HepG2 (cell line): ENCODE data around the gene DPF1. TPM values are rescaled to one million over a fixed set of nuclear protein-coding genes. Genes with fewer than 3 reads are reported as not detected.
A peak's percentile ranks its signal among the peaks of the same experiment; 100 is the strongest.

Experiments used
- ASH2L ChIP-seq: fragments of 300-600, 200-600 bp; sonication (generic); IDR thresholded peaks from 2 replicates; pipeline ENCODE4 v1.7.0; 2017; ENCODE audit warnings: low read depth, mild to moderate bottlenecking, moderate library complexity, mixed read lengths, low read length; ENCODE audit not compliant: insufficient read length
- CEBPG ChIP-seq: IDR thresholded peaks from 2 replicates; pipeline ENCODE4 v1.6.1; 2016
- CHCHD3 ChIP-seq: sonication (generic); formaldehyde crosslinking; IDR thresholded peaks from 2 replicates; pipeline ENCODE4 v1.8.0; 2022; ENCODE audit warnings: mild to moderate bottlenecking, missing genetic modification reagents, moderate library complexity
- E2F2 ChIP-seq: sonication (generic); formaldehyde crosslinking; IDR thresholded peaks from 2 replicates; pipeline ENCODE4 v1.4.0; 2020; ENCODE audit warnings: missing genetic modification reagents, borderline replicate concordance
- KDM3A ChIP-seq: IDR thresholded peaks from 2 replicates; pipeline ENCODE4 v1.6.1; 2018; ENCODE audit warnings: low read depth, missing compliant biosample characterization
- MBNL3 ChIP-seq: fragments of 250-450 bp; sonication (Bioruptor Pico); conservative IDR thresholded peaks from 2 replicates; pipeline ENCODE4 v1.8.0; 2022; ENCODE audit warnings: mild to moderate bottlenecking, inconsistent platforms
- RELA ChIP-seq: sonication (generic); formaldehyde crosslinking; IDR thresholded peaks from 2 replicates; pipeline ENCODE4 v1.4.0; 2020; ENCODE audit warnings: missing genetic modification reagents
- SNAPC2 ChIP-seq: sonication (generic); formaldehyde crosslinking; IDR thresholded peaks from 2 replicates; pipeline ENCODE4 v1.8.1; 2022; ENCODE audit warnings: mild to moderate bottlenecking, missing genetic modification reagents
- SPEN ChIP-seq: sonication (generic); formaldehyde crosslinking; IDR thresholded peaks from 2 replicates; pipeline ENCODE4 v1.5.1; 2020; ENCODE audit warnings: low read depth, mild to moderate bottlenecking, missing genetic modification reagents
- STAT5B ChIP-seq: sonication (generic); formaldehyde crosslinking; IDR thresholded peaks from 2 replicates; pipeline ENCODE4 v1.4.0; 2020; ENCODE audit warnings: missing genetic modification reagents
- ZBTB25 ChIP-seq: IDR thresholded peaks from 2 replicates; pipeline ENCODE4 v1.6.1; 2018; ENCODE audit warnings: missing genetic modification reagents
- ZHX2 ChIP-seq, 2 experiments: sonication (generic) in 1 of 2; formaldehyde crosslinking in 1 of 2; IDR thresholded peaks; 2 replicates each; pipeline versions ENCODE4 v1.6.1 to v1.9.0; 2014 to 2022; ENCODE audit warnings: antibody characterized with exemption in 1 of 2, borderline replicate concordance in 1 of 2, inconsistent platforms in 1 of 2, low read depth in 1 of 2, missing genetic modification reagents in 1 of 2
- ZNF121 ChIP-seq: sonication (generic); formaldehyde crosslinking; IDR thresholded peaks from 2 replicates; pipeline ENCODE4 v1.5.0; 2020; ENCODE audit warnings: mild to moderate bottlenecking, missing genetic modification reagents
- ZNF280B ChIP-seq: sonication (generic); formaldehyde crosslinking; IDR thresholded peaks from 2 replicates; pipeline ENCODE4 v1.5.0; 2020; ENCODE audit warnings: missing genetic modification reagents, mild to moderate bottlenecking, borderline replicate concordance
- ZNF34 ChIP-seq: sonication (generic); formaldehyde crosslinking; IDR thresholded peaks from 2 replicates; pipeline ENCODE4 v1.4.0; 2020; ENCODE audit warnings: mild to moderate bottlenecking, missing genetic modification reagents, borderline replicate concordance
- ZNF550 ChIP-seq: sonication (generic); formaldehyde crosslinking; IDR thresholded peaks from 2 replicates; pipeline ENCODE4 v1.4.0; 2020; ENCODE audit warnings: mild to moderate bottlenecking, missing genetic modification reagents, borderline replicate concordance
- ZNF615 ChIP-seq: sonication (generic); formaldehyde crosslinking; IDR thresholded peaks from 2 replicates; pipeline ENCODE4 v1.5.0; 2020; ENCODE audit warnings: mild to moderate bottlenecking, missing genetic modification reagents, borderline replicate concordance
- ZNF713 ChIP-seq: sonication (generic); formaldehyde crosslinking; IDR thresholded peaks from 2 replicates; pipeline ENCODE4 v1.4.0; 2020; ENCODE audit warnings: mild to moderate bottlenecking, missing genetic modification reagents
- ZNF816 ChIP-seq: sonication (generic); formaldehyde crosslinking; IDR thresholded peaks from 2 replicates; pipeline ENCODE4 v1.8.0; 2022; ENCODE audit warnings: missing genetic modification reagents, mild to moderate bottlenecking, borderline replicate concordance
- polyA plus RNA-seq, 8 experiments: library from polyadenylated mRNA; depleted of rRNA in 3 of 8; stranded (reverse) in 7 of 8; unstranded in 1 of 8; fragments of >200 nt; fragmentation: Illumina TruSeq in 4 of 8; extraction: Trizol in 4 of 8; gene quantifications; 2 replicates each; pipeline versions ENCODE4 v1.2.1 to v1.2.3, GENCODE V29; 2011 to 2016; ENCODE audit warnings: low read depth in 4 of 8, missing spikeins in 1 of 8, mixed read lengths in 1 of 8; ENCODE audit not compliant: insufficient read depth in 1 of 8
- total RNA-seq, 5 experiments: library from RNA; depleted of rRNA; stranded (reverse); fragments of >200 nt; fragmentation: Illumina TruSeq; extraction: Trizol; gene quantifications; 2 replicates each; pipeline ENCODE4 v1.2.3, GENCODE V29; 2016; ENCODE audit warnings: low read depth in 1 of 5

DPF1 gene
- total and polyA plus RNA-seq, 2 of the 13 experiments (the other 11 are each of a cell fraction or from before 2014, with no cell fraction given) = 1.0 to 3.2 TPM

- TF ChIP-seq ZHX2 (IDR thresholded peaks at IDR 0.05; ENCODE audit: low read depth) = no peak
- TF ChIP-seq ZHX2 (CRISPR knock-in tag; IDR thresholded peaks at IDR 0.05; ENCODE audit: borderline replicate concordance) = no peak
- no peak for TF ChIP-seq CHCHD3 (CRISPR knock-in tag)
- TF ChIP-seq ZNF713 = no peak
- no peak for TF ChIP-seq ZNF816 (CRISPR knock-in tag)
- no peak for TF ChIP-seq ZNF550 (CRISPR knock-in tag)
- peak; percentile 33 for TF ChIP-seq ASH2L
- no peak for TF ChIP-seq E2F2
- no peak for TF ChIP-seq ZNF34 (CRISPR knock-in tag)
- no peak for TF ChIP-seq CEBPG
- TF ChIP-seq ZNF615 (CRISPR knock-in tag) = no peak
- TF ChIP-seq ZBTB25 (CRISPR knock-in tag) = peak; percentile 32; the same call in 1 of the 2 replicates
- no peak for TF ChIP-seq SNAPC2 (CRISPR knock-in tag)
- TF ChIP-seq RELA = no peak
- TF ChIP-seq STAT5B (CRISPR knock-in tag) = peak; percentile 29; the same call in 1 of the 2 replicates
- no peak for TF ChIP-seq MBNL3
- peak; percentile 63; the same call in 1 of the 2 replicates for TF ChIP-seq KDM3A (CRISPR knock-in tag)
- TF ChIP-seq ZNF280B = no peak
- TF ChIP-seq ZNF121 (CRISPR knock-in tag) = 0 out of 2 replicates have a peak, but pooled peaks have one; percentile 20
- TF ChIP-seq SPEN = peak; percentile 74
These were observed at the start of gene DPF1 (continued) for GRCh38 chr19:38224014-38224862.
